HK-2 (cell line): ENCODE measurements around the gene ENPP1.
"Not testable (repeated sequence)": the region's sequence is repeated elsewhere in the genome, so short reads cannot be mapped to it uniquely, and the experiment has no call there.

Source experiments
- DNase-seq: peaks from one replicate; pipeline ENCODE4 v3.0.0-alpha.2; 2018; ENCODE audit not compliant: unreplicated experiment

ENPP1 gene

DNA sequence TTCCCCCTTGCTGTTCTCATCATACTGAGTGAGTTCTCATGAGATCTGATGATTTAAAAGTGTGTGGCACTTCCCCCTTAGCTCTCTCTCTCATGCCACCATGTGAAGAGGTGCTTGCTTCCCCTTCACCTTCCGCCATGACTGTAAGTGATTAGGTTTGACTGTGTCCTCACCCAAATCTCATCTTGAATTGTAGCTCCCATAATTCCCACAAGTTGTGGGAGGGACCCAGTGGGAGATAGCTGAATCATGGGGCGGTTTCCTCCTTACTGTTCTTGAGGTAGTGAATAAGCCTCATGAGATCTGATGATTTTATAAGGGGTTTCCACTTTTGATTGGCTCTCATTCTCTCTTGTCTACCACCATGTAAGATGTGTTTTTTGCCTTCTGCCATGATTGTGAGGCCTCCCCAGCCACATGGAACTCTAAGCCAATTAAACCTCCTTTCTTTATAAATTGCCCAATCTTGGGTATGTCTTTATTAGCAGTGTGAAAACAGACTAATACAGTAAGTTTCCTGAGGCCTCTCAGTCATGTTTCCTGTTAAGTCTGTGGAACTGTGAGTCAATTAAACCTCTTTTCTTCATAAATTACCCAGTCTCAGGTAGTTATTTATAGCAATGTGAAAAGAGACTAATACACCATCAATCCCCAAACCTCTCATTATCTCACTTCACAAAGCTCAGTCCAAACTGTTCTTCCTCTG is 108.4 kb downstream of the ENPP1 start:
- DNase-seq, result not testable (repeated sequence)

DNA sequence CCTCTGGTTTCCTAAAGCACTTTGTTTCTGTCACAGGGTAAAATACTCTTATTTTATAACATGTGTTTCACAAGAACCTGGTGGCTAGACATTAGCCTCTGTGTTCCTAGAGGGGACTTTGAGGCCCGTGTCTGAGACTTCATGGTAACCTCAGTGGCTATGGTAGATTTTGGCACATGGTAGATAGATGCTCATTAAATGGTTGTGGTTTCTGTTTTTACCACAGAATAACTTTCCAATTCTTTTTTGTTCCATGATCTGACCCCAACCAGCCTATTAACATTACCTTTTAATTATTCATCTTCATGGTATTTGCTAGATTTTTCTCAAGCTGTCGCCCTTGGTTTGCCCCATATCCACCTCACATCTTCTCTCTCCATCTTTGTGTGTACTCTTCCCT is 109.0 kb downstream of the ENPP1 start:
- DNase-seq, result no peak

DNA sequence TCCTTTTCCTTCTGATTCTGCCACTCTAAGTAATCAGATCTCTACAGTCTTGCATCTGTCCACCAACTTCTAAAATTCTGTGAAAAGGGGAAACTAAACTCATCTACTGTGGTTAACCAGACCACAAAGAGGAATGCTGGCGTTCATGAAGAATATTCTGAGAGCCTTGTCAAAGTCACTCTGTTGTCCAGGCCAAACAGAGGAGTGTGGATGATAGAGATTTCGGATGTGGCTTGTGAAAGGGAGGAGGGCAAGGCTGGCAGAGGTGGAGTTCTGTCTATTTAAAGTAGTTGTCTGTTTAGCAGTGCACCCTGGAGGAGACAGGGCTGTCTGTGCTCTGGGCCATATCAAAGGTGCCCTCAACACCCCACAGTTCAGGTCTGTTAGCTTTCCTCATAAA is 109.5 kb downstream of the ENPP1 start:
- no peak for DNase-seq

DNA sequence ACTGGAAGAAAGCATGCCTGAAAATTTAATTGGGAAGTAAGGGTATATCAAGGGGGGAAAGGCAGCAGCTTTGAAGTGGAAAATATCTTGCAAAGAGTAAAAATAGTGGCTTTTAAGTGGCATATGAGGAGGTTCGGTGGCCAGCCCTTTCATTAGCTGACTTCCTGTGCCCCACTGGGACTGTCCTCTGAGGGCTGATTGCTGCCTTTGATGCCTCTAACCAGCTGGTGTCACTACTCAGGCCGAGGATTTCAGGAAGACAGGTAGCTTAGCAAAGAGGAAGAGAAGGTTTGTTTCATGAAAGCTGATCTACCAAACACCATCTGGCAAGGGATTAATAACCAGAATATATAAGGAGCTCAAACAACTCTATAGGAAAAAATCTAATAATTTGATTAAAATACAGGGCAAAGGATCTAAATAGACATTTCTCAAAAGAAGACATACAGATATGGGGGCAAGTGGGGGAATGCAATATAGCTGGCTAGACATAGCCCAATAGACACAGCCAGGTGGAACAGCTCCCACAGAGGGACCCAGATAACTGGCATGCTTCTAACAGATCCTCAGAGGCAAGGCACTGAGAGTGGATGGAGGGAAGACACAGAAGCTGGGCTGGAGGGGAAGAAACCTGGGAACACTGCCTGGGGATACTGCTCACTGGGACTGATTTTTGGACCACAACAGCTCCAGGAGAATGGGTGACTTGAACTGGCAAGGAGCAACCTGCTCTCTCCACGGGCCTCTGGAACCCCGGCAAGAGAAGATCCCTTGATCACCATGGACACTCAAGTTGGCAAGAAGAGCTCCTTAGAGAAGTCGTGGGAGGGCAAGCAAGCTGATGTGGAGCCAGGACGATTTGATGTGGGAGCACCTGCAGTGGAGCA is 110.2 kb downstream of the ENPP1 start:
- DNase-seq, result no peak

DNA sequence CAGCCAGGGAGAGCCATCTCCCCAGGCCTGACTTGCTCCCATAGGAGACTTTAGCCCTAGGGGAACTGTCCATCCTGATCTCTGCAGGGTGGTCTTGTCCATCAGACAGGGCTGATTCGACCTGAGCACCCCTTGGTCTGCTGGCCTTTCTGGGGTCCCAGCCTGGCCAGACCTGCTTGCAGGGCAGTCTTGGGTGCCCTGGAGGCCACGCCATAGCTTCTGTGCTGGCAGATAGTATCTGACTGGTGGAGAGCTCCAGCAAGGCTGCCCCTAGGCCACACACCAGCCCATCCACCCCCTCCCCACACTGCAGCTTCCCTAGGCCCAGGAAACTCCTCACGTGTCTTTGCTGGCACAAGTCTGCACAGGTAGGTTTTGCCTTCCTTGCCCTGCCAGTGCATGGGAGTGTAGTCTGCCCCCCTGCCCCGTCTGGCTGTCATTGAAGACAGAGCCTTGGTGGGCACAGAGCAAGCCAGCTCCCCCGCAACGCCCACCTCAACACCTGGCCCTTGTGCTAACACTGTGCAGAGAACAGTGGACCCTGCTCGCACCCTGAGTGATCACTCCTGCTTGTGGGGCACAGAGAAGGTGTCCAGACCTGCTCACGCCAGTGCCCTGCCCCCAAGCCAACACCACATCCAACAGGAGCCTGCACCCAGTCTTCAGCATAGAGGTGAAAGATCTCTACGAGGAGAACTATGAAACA is 111.0 kb downstream of the ENPP1 start:
- DNase-seq, result no peak

DNA sequence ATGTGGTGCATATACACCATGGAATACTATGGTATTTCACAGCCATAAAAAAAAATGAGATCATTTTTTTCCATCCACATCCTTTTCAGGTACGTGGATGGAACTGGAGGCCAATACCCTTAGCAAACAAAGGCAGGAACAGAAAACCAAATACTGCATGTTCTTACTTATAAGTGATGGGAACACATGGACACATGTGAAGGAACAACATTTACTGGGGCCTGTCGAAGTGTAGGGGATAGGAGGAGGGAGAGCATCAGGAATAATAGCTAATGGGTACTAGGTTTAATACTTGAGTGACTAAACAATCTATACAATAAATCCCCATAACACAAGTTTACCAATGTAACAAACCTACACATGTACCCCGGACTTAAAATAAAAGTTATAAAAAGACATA is 112.8 kb downstream of the ENPP1 start:
- no peak for DNase-seq

DNA sequence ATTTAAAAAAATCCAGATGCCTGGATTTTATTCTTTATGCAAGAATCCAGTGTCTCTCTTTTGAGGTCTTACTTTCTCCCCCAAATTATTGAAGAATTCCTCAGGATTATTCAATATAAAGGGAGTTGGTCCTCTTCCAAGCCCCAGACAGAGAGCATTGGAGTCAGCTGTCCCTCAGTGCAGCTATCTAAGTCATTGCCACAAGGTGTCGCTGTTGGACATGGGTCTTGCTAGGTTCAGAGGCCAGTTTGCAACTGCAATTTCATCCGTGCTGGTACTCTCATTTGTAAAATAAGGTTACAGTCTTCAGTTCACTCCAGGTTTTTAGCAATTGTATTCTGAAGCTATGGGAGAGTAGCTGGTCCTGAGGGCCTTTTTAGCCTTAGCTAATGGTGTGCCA is 115.5 kb downstream of the ENPP1 start:
- peak; percentile 63 for DNase-seq

DNA sequence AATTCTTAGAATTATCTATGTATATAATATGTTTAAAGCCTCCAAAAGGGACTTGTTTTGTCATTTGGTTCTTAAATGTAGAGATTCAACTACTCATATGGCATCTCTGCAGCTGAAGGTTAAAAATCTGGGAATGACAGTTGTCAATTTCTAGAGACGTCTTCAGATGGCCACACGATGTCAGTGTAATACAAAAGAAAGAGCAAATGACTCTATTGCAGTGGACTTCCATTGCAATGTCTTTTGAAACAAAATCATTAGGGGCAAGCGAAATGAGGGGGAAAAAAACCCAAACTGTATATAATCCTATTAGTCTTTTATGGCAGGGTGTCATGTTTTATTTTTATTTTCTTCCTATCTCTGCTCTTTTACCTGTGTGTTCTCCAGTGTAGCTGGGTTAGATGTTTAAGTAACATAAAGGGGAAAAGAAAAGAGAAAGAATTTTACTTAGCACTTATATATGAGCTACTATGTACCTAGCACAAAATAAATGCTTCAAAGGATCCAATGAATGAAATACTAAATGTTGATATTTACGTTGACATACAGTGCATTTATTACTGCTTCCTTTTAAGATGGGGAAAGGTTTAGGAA is 117.2 kb downstream of the ENPP1 start:
- no peak for DNase-seq

DNA sequence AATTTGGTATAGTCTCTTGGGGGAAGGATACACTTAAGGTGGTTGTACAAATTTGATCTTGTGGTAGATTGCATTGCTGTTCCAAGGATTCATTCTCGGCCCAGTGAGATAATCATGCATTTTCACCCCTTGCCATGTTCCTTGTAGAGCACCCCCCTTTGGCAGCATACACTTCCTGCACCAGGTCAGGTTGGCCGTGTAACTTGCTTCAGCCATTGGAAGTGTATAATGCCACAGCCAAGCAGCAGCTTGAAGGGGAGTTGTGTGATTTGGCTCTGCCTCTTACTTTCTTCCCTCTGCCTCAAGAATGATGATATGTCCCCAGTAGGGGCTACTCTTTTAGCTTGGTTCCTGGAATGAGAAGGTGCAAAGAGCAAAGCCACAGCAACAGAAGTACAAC is 121.4 kb downstream of the ENPP1 start:
- DNase-seq, result no peak

DNA sequence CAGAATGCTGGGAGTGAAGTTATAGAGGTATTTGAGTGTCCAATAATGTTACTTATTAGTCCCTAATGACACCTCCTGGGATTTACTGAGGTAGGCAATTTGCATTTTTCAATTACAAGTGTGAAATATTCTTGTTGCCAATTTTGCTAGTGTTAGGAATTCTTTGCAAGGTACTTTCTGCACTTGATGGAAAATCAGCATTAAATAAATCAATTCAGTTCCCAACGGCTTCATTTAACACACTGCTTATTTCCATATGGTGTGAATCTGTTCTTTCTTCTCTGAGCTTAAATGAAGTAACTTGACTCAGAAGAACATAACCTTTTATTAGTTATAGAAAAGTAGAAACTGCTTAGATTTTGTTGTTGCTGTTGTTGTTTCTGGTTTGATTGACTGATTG is 122.2 kb downstream of the ENPP1 start:
- DNase-seq, result no peak

DNA sequence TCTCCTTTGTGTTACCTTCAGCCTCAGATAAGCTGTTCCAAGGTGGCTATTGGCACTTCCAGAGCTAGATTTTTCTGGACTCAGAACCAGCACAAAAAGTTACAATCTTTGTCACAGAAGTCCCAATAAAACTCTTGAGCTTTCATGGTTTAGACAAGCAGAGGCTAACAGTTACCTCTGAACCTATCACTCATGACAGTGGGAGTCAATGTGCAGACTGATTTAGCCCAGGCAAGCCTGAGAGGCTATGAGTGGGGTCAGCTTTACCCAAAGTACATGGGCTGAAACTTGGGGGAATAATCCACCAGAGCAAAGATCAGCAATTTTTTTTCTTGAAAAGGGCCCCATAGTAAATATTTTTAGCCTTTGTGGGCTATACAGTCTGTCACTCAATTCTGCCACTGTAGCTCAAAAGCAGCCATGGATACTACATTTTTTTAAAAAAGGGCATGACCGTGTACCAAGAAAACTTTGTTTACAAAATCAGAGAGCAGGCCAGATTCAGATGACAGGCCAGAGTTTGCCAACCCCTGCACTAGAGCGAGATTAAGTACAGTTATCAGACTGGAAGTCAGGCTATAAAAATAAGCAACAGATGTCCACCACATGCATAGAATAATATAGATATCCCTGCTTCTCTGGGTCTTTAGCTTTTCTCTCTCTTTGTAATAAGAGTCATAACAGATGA is 123.4 kb downstream of the ENPP1 start:
- DNase-seq, result no peak

DNA sequence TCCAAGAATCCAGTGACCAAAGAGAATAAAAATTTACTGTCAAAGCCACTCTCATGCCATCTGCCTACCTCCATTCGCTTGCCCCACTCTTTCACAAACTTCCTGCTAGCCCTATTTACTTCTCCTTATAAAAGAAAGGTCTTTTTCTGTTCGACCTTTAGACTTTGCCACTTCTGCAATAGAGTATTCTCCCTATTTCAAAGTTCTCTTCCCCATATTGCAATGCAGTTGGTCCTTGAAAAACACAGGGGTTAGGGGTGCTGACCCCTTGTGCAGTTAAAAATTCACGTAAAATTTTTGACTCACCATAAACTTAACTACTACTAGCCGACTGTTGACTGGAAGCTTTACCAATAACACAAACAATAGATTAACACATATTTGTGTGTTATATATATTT is 128.3 kb downstream of the ENPP1 start:
- no peak for DNase-seq

DNA sequence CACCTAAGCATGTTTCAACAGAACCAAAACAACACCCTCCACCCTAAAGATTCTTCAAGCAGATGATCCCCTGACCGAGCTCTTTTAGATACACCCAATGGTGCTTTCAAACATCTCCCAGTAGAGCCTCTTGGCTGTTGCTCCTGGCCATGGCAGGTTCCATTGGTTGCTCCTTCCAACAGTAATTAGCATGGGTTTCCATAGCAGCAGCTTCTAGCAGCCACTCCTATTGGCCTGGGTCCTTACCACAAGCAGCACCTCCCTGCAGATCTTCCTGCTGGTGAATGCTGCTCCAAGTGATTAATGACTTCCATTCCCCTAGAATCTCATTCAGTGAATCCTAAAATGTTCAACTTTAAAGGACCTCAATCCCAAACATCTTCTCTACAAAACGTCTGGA is 129.4 kb downstream of the ENPP1 start:
- DNase-seq, result no peak

DNA sequence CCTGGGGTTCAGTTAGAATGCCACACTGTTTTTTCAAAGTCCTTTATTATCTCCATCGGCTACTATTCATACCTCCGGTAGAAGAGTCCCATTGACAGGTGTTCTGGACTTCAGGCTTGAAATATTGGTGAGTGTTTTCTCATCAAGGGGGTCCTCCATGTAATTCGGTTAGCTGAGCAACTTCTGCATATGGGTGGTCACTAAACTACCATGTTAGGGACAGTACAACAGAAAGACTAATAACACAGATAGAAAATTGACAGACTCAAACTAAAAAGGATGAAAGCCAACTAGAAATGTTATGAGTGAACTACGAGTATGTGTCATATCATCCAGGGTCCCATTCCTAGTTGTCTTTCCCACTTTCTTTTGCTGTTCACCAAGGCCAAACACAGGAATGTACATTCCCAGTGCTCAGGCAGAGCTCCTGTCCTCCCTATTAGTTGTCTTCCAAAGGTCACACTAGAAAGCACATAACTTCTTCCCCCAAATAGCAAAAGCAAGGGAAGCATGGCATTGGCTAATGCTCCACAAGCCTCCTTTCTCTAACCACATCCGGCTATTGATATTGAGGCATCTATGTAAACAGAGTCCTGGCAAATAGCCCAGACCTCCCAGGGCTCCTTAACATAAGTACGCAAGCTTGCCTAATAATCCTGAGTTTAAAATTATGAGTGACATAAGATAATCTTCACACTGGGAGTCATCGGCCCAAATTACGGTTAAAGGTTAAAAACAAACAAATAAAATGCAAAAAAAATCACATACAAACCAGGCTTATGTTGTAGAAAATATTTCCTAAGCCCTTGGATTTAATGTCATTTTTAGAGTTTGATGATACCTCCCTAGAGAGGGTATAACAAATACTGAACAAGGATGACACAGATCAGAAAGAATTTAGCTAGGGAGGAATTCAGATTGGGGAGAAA is 130.1 kb downstream of the ENPP1 start:
- no peak for DNase-seq
